HUES64 (cell line): ENCODE results near the gene EDAR.

Source experiments
- H3K27ac ChIP-seq: 2 replicates; pipeline ENCODE4 v1.7.0; 2013; ENCODE audit warnings: low read depth, low read length, inconsistent platforms
- H3K27me3 ChIP-seq: 2 replicates; pipeline ENCODE4 v1.6.1; 2013; ENCODE audit warnings: mild to moderate bottlenecking, low read length; ENCODE audit not compliant: insufficient read depth
- H3K36me3 ChIP-seq: 2 replicates; pipeline ENCODE4 v1.6.1; 2013; ENCODE audit warnings: mild to moderate bottlenecking, low read length; ENCODE audit not compliant: insufficient read depth
- H3K4me1 ChIP-seq: 2 replicates; pipeline ENCODE4 v1.6.1; 2013; ENCODE audit warnings: mild to moderate bottlenecking, low read length, moderate library complexity; ENCODE audit not compliant: insufficient read depth
- H3K4me3 ChIP-seq: 2 replicates; pipeline ENCODE4 v1.5.1; 2013; ENCODE audit warnings: mild to moderate bottlenecking, low read length, moderate library complexity
- H3K9ac ChIP-seq: 2 replicates; pipeline ENCODE4 v1.6.1; 2013; ENCODE audit warnings: mild to moderate bottlenecking, low read depth, low read length
- H3K9me3 ChIP-seq: 2 replicates; pipeline ENCODE4 v1.6.1; 2013; ENCODE audit warnings: low read depth, low read length; ENCODE audit not compliant: insufficient read depth
- WGBS: fragments of 150-250, 120-280 bp; methylation state at CpG from one replicate; pipeline ENCODE4 v1.1.7; 2013; ENCODE audit warnings: missing lambda C conversion rate; 5-methylcytosine and 5-hydroxymethylcytosine counted together

The EDAR gene

DNA sequence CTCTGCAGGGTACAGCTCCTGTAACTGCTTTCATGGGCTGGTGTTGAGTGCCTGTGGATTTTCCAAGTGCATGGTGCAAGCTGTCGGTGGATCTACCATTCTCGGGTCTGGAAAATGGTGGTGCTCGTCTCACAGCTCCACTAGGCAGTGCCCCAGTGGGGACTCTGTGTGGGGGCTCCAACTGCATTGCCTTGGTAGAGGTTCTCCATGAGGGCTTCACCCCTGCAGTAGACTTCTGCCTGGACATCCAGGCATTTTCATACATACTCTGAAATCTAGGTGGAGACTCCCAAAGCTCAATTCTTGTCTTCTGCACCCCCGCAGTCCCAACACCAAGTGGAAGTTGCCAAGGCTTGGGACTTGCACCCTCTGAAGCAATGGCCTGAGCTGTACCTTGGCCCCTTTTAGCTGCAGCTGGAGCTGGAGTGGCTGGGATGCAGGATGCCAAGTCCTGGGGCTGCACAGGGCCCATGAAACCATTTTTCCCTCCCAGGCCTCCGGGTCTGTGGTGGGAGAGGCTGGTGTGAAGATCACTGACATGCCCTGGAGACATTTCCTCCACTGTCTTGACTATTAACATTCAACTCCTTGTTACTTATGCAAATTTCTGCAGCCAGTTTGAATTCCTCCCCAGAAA lies 41.6 kb downstream of the EDAR start:
- Histone ChIP-seq H3K36me3 (no peaks in the 10 kb centered on the region), H3K27ac (no peak overlapping the region), H3K4me3 (no peak overlapping the region), H3K27me3 (0 out of 2 replicates have a peak, but pooled peaks cover 2% of the 10 kb centered on the region), H3K9me3 (peaks cover 23% of the 10 kb centered on the region), H3K9ac (no peak overlapping the region), H3K4me1 (no peaks in the 10 kb centered on the region)
- WGBS, result 90% methylated on average over 5 of the region's 5 CpGs

DNA sequence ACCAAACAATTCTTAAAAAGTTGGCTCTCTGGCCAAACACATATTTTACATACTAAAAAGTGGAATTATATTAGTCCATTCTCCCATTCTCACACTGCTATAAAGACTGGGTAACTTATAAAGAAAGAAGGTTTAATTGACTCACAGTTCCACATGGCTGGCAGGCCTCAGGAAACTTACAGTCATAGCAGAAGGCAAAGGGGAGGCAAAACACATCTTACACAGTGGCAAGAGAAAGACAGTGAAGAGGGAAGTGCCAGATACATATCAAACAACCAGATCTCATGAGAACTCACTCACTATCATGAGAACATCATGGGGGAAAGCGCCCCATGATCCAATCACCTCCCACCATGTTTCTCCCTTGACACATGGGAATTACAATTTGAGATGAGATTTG lies 42.6 kb downstream of the EDAR start:
- Histone ChIP-seq H3K9ac (no peak overlapping the region), H3K4me1 (no peaks in the 10 kb centered on the region), H3K9me3 (peaks cover 23% of the 10 kb centered on the region), H3K4me3 (no peak overlapping the region), H3K27me3 (0 out of 2 replicates have a peak, but pooled peaks cover 2% of the 10 kb centered on the region), H3K27ac (no peak overlapping the region), H3K36me3 (no peaks in the 10 kb centered on the region)
- 100% methylated on average over 1 of the region's 1 CpG for WGBS

DNA sequence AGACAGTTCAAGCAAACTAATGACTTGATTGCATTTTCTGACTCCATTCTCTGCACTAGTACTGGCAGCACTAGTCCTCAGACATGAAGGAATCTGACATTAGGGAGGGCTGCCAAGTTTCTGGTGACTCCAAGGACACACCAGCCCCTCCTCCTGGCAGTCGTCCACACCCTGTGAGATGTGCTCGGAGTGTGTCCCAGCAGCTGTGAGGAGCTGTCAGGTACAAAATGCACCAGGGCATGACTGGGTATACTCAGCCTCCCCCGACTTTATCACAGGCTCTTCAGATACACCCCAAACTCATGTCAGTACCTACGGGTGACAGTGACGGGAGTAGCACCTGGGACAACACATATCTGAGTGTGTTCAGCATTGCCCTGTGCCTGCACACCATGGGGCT lies 43.1 kb downstream of the EDAR start:
- no peak overlapping the region for H3K4me3 ChIP-seq
- H3K36me3 ChIP-seq, result no peaks in the 10 kb centered on the region
- H3K27ac ChIP-seq, result no peak overlapping the region
- no peaks in the 10 kb centered on the region for H3K4me1 ChIP-seq
- H3K27me3 ChIP-seq, result 0 out of 2 replicates have a peak, but pooled peaks cover 2% of the 10 kb centered on the region
- H3K9ac ChIP-seq, result no peak overlapping the region
- H3K9me3 ChIP-seq, result peaks cover 23% of the 10 kb centered on the region
- WGBS, result 96% methylated on average over 5 of the region's 5 CpGs

DNA sequence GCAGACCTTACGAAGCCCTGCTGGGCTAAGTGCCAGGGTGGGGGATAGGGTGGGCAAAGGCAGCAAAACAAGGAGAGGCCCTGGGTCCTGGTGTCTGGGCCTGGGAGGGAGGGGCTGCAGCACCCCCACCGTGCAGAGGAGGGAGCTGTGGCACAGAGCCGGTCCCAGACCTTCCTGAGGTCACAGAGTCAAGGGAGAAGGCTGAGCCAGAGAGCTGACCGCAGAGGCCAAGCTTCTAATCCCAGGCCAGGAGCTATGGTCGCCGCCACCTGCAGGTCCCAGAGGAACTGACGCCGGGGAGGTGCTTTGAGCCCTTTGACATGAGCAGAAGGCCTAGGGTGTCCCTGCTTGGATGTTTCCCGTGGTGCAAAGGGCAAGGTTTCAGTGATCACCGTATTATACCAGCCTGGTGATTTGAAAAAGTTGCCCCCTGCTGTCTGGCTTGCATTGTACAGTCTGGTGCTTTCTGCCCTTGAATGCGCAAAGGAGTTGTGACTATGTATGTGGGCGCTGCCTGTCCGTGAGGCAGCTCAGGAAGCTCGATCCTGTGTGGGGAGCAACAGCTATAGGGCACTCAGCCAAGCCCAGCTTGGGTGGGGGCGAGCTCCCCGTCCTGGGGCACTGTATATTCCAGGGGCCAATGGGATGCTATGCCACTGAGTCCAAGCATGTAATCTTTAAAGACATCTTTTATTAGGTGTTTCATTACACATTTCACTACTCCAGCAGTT lies 44.3 kb downstream of the EDAR start:
- H3K9ac ChIP-seq, result no peak overlapping the region
- WGBS, result 82% methylated on average over 16 of the region's 16 CpGs
- H3K36me3 ChIP-seq, result no peaks in the 10 kb centered on the region
- H3K4me3 ChIP-seq, result no peak overlapping the region
- H3K27me3 ChIP-seq, result 0 out of 2 replicates have a peak, but pooled peaks cover 2% of the 10 kb centered on the region
- H3K27ac ChIP-seq, result no peak overlapping the region
- no peaks in the 10 kb centered on the region for H3K4me1 ChIP-seq
- H3K9me3 ChIP-seq, result peaks cover 23% of the 10 kb centered on the region

DNA sequence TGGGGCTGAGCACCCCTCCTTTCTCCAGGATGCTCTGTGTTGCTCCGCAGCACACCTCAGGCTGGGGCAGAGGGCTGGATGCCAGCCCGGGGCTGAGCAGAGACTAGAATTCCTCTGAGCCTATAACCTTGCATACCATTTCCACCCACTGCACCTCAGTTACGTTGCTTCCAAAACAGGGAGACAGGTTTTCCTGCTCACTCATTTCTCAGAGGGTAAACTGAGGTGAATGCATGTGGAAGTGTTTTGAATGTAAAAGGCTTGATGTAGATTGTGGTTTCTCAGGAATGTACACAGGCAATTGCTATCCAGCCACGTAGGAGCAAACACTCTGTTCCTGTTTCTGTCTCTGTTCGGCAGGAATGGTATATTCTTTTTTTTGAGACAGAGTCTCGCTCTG lies 45.3 kb downstream of the EDAR start:
- 89% methylated on average over 6 of the region's 6 CpGs for WGBS
- 0 out of 2 replicates have a peak, but pooled peaks cover 2% of the 10 kb centered on the region for H3K27me3 ChIP-seq
- H3K4me3 ChIP-seq, result no peak overlapping the region
- no peaks in the 10 kb centered on the region for H3K4me1 ChIP-seq
- H3K27ac ChIP-seq, result no peak overlapping the region
- no peak overlapping the region for H3K9ac ChIP-seq
- peaks cover 23% of the 10 kb centered on the region for H3K9me3 ChIP-seq
- H3K36me3 ChIP-seq, result no peaks in the 10 kb centered on the region

DNA sequence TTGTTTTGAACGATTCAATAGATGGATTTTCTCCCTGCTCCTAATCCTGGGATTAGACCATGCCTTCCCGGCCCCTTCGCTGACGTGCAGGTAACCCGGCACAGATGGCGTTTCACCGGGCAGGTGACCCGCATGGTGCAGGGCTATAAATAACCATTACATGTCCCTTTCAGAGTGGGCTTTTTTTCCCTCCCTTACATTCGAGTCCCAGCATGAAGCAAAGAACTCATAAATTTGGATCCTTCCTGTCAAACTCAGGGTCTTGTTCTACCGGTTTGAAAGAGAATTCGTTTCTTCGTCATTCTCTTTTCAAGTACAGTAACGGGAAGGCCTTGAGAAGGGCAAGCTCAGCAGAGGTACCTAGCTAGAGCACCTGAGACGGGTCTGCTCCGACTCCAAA lies 46.1 kb downstream of the EDAR start:
- Histone ChIP-seq H3K4me1 (no peaks in the 10 kb centered on the region), H3K9ac (no peak overlapping the region), H3K9me3 (peaks cover 23% of the 10 kb centered on the region), H3K4me3 (no peak overlapping the region), H3K36me3 (no peaks in the 10 kb centered on the region), H3K27ac (no peak overlapping the region), H3K27me3 (0 out of 2 replicates have a peak, but pooled peaks cover 2% of the 10 kb centered on the region)
- WGBS, result 93% methylated on average over 15 of the region's 15 CpGs

DNA sequence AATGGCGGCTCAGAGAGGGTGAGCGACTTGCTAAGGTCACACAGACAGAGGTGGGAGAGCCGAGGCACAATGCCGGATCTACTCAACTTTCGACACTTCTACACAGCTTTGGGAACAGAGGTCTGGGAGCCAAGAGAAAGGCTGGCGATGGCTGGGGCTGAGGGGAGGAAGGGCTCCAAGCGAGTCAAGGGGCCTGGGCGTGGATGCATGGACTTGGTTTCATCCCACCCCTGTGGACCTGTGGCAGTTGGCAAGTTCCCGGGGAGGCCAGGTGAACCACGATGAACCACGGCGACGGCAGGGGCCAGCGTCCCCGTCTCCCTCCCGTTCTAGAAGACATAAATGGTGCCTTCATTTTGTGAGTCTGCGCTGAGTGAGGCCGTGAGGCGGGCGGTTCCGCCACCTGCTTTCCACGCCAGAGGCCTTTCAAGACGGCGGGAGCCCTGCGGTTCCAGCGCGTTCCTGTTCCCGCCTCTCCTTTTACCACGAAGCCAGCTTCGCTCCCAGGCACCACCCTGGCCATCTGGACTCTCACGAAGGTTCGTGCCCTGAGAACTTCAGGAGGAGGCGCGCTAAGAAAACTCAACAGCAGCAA lies 46.7 kb downstream of the EDAR start:
- WGBS, result 94% methylated on average over 34 of the region's 34 CpGs
- Histone ChIP-seq H3K4me3 (no peak overlapping the region), H3K36me3 (no peaks in the 10 kb centered on the region), H3K4me1 (no peaks in the 10 kb centered on the region), H3K9ac (no peak overlapping the region), H3K9me3 (peaks cover 17% of the 10 kb centered on the region), H3K27me3 (0 out of 2 replicates have a peak, but pooled peaks cover 2% of the 10 kb centered on the region), H3K27ac (no peak overlapping the region)

DNA sequence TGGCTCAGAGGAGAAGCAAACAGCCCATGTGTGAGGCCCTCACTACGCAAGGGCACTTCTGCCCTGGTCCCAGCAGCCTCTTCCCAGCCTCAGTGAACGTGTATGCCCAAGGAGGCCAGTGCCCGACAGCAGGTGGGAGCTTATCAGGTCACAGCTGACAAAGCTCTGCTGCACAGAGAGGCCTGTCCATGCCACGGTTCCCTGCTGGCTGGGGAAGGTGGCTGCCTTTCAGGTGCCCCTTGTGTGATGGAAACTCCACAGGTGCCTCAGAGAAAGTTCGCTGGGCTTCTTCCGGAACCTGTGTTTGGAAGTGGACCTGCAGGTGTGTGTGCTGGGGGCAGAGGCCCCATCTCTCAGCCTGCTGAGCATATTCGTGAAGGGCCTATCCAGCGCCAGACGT lies 47.3 kb downstream of the EDAR start:
- Histone ChIP-seq H3K27me3 (0 out of 2 replicates have a peak, but pooled peaks cover 2% of the 10 kb centered on the region), H3K9me3 (peaks cover 11% of the 10 kb centered on the region), H3K4me3 (no peak overlapping the region), H3K9ac (no peak overlapping the region), H3K4me1 (no peaks in the 10 kb centered on the region), H3K36me3 (no peaks in the 10 kb centered on the region), H3K27ac (no peak overlapping the region)
- 94% methylated on average over 9 of the region's 9 CpGs for WGBS

DNA sequence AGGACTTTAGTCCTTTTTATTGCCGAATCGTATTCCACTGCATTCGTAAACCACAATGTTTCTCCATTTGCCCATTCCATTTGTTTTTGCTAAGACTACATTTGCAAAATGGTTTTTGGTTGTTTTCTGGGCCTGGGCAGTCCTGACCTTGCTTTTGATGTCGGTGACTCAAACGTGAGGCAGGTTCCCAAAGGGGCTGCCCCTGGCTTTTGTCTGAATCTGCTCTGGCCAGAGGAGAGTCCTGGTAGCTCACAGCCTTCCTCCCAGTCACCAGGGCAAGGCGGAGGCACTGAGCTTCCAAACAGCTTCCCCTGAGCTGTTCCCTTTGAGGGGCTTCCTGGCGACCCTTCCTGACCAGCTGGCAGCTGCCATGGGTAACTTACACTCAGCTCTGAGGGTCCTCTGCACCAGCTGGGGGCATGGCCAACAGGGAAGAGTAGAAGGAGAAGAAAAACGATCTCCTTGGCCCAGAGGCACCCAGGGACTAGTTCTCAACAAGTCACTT lies 47.8 kb downstream of the EDAR start:
- no peak overlapping the region for H3K9ac ChIP-seq
- no peaks in the 10 kb centered on the region for H3K4me1 ChIP-seq
- H3K9me3 ChIP-seq, result peaks cover 8% of the 10 kb centered on the region
- WGBS, result 85% methylated on average over 8 of the region's 8 CpGs
- H3K36me3 ChIP-seq, result no peaks in the 10 kb centered on the region
- H3K27me3 ChIP-seq, result 0 out of 2 replicates have a peak, but pooled peaks cover 2% of the 10 kb centered on the region
- H3K27ac ChIP-seq, result no peak overlapping the region
- no peak overlapping the region for H3K4me3 ChIP-seq

DNA sequence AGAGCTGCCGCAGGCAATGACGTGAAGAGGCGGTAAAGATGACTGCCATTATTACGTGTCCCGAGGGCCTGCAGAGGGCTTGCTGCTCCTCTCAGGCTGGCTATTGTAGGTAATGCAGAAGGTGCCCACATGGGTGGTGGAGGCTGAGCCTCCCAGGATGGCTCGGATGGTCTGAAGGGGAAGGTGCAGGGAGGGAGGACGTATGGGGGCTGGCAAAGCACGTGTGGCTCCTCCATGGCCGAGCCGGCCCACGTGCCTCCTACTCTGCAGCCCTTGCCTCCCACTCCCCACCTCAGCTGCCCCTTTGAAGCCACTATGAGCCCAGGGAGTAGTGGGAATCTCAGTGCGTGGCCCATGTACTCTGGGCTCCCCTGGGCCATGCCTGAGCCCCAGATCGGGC lies 48.9 kb downstream of the EDAR start:
- WGBS, result 94% methylated on average over 13 of the region's 13 CpGs
- H3K9ac ChIP-seq, result no peak overlapping the region
- peaks cover 6% of the 10 kb centered on the region; the same call in 1 of the 2 replicates for H3K4me1 ChIP-seq
- no peaks in the 10 kb centered on the region for H3K36me3 ChIP-seq
- no peaks in the 10 kb centered on the region for H3K9me3 ChIP-seq
- H3K27ac ChIP-seq, result no peak overlapping the region
- 0 out of 2 replicates have a peak, but pooled peaks cover 2% of the 10 kb centered on the region for H3K27me3 ChIP-seq
- no peak overlapping the region for H3K4me3 ChIP-seq

DNA sequence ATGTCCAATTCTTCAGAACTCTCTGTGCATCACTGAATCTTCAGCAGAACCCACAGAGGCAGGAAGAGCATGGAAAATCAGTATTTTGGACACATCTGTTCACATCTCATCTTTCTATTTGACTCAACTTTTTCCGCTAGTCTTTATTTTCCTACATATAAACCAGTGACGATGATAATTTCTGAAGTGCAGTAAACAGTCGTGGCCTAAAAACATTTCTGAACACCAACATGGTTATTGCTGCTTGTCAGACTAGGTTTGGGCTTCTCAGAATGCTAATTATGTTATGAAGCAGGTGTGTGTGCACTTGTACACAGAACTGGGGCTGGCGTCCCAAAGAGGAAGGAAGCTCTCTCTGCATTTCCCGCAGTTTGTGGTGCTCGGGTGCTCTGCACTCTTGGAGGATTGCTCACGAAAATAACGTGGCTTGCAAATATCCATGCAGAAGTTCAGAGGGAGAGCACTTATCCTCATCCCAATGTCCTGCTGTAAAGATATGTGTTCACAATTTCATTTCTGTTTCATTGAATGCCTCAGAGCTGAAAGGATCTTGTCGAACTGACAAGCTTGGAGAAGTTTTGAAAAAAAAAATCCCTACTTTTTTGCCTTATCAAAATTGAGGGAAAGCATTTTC lies 50.8 kb downstream of the EDAR start:
- peaks cover 17% of the 10 kb centered on the region for H3K4me1 ChIP-seq
- WGBS, result 92% methylated on average over 9 of the region's 9 CpGs
- H3K27me3 ChIP-seq, result 0 out of 2 replicates have a peak, but pooled peaks cover 2% of the 10 kb centered on the region

More for the DNA sequence above, 50.8 kb downstream of the EDAR start:
- Histone ChIP-seq H3K27ac (no peak overlapping the region), H3K4me3 (no peak overlapping the region), H3K9me3 (no peaks in the 10 kb centered on the region), H3K9ac (no peak overlapping the region), H3K36me3 (no peaks in the 10 kb centered on the region)
